PFSK-1 (cell line): ENCODE results near the gene NBEA.

Experiments used
- FOXP2 ChIP-seq: optimal IDR thresholded peaks from 2 replicates; pipeline ENCODE3; 2011; ENCODE audit warnings: borderline replicate concordance, control low read depth, inconsistent platforms; ENCODE audit not compliant: insufficient read depth; ENCODE audit errors: extremely low read length, extremely low read depth
- POLR2AphosphoS5 ChIP-seq: IDR thresholded peaks from 2 replicates; pipeline ENCODE4 v1.6.1; 2012; ENCODE audit warnings: low read depth, mild to moderate bottlenecking, control low read depth, low read length, moderate library complexity
- REST ChIP-seq, 2 experiments: IDR thresholded peaks; 2 replicates each; pipeline versions ENCODE4 v1.6.1 to v1.8.0; 2011 to 2012; ENCODE audit warnings: low read depth in 2 of 2, low read length in 2 of 2, control low read depth in 1 of 2, inconsistent platforms in 1 of 2, mild to moderate bottlenecking in 1 of 2, moderate library complexity in 1 of 2; ENCODE audit not compliant: insufficient read depth in 1 of 2
- SIN3A ChIP-seq: IDR thresholded peaks from 2 replicates; pipeline ENCODE4 v1.6.1; 2012; ENCODE audit warnings: mild to moderate bottlenecking, low read length, moderate library complexity, borderline replicate concordance; ENCODE audit not compliant: insufficient read depth
- TAF1 ChIP-seq: IDR thresholded peaks from 2 replicates; pipeline ENCODE4 v1.6.1; 2012; ENCODE audit warnings: low read length, control low read depth, borderline replicate concordance; ENCODE audit not compliant: insufficient read depth

NBEA gene

GRCh38 chr13:35646056-35646774, 704.1 kb downstream of the NBEA start:
- TF ChIP-seq FOXP2 = no peak

GRCh38 chr13:35648201-35648600, 706.1 kb downstream of the NBEA start:
- TF ChIP-seq TAF1 (no peak), FOXP2 (no peak), POLR2AphosphoS5 (no peak), REST (IDR thresholded peaks at IDR 0.05; ENCODE audit: insufficient read depth in 1 of 2, low read depth in 2 of 2, low read length in 2 of 2) (no peak), SIN3A (no peak)

- TF ChIP-seq FOXP2 (no peak), SIN3A (no peak), REST (IDR thresholded peaks at IDR 0.05; ENCODE audit: insufficient read depth in 1 of 2, low read depth in 2 of 2, low read length in 2 of 2) (no peak), TAF1 (no peak), POLR2AphosphoS5 (no peak)
These were observed 707.1 kb downstream of the NBEA start for GRCh38 chr13:35649162-35649561.

- no peak for TF ChIP-seq SIN3A
- TF ChIP-seq FOXP2 = no peak
- no peak for TF ChIP-seq POLR2AphosphoS5
These were observed 717.7 kb downstream of the NBEA start for GRCh38 chr13:35659796-35660195.

- no peak for TF ChIP-seq POLR2AphosphoS5
These were observed 722.7 kb downstream of the NBEA start for GRCh38 chr13:35664747-35665146.

- TF ChIP-seq REST (IDR thresholded peaks at IDR 0.05; ENCODE audit: insufficient read depth in 1 of 2, low read depth in 2 of 2, low read length in 2 of 2) = no peak
- TF ChIP-seq SIN3A = no peak
- no peak for TF ChIP-seq TAF1
- TF ChIP-seq FOXP2 = no peak
- TF ChIP-seq POLR2AphosphoS5 = no peak
These were observed 727.3 kb downstream of the NBEA start for GRCh38 chr13:35669321-35669720.

- TF ChIP-seq FOXP2 (no peak), TAF1 (no peak), REST (IDR thresholded peaks at IDR 0.05; ENCODE audit: insufficient read depth in 1 of 2, low read depth in 2 of 2, low read length in 2 of 2) (no peak), POLR2AphosphoS5 (no peak), SIN3A (no peak)
These were observed 730.5 kb downstream of the NBEA start for GRCh38 chr13:35672611-35673010.
